GM08714 (cell line): ENCODE data around the gene CRPPA.
A peak's percentile ranks its signal among the peaks of the same experiment; 100 is the strongest.
"Not testable (repeated sequence)": the region's sequence is repeated elsewhere in the genome, so short reads cannot be mapped to it uniquely, and the experiment has no call there.

ENCODE experiments used
- H3K4me3 ChIP-seq: fragments of 200-500 bp; sonication (Bioruptor generic); 2 replicates; pipeline ENCODE4 v1.5.1; 2014; ENCODE audit warnings: mild to moderate bottlenecking, low read length, inconsistent platforms
- ZNF274 ChIP-seq: IDR thresholded peaks from 2 replicates; pipeline ENCODE4 v1.6.1; 2012; ENCODE audit warnings: mild to moderate bottlenecking, low read depth, low read length

Gene CRPPA

GRCh38 chr7:16421333-16422102 is at the start of gene CRPPA:
TSS of gene CRPPA (minus strand) at chr7:16421538. CDS start at chr7:16421322, 216 bp downstream.
- peak within 1 kb of the TSS; percentile 23; the same call in 1 of the 2 replicates for H3K4me3 ChIP-seq

GRCh38 chr7:16465469-16466361 is 44.4 kb upstream of the CRPPA start, which contains the start of gene SOSTDC1:
TSS of gene SOSTDC1 (minus strand) at chr7:16465738. CDS start at chr7:16465668, 70 bp downstream.
- no peak within 1 kb of the TSS; the same call in 1 of the 2 replicates for H3K4me3 ChIP-seq
- TF ChIP-seq ZNF274, result no peak

More at GRCh38 chr7:16421333-16422102, at the start of gene CRPPA:
- TF ChIP-seq ZNF274, result no peak

- H3K4me3 ChIP-seq, result no peak overlapping the region
- TF ChIP-seq ZNF274, result no peak
These were observed 42.8 kb upstream of the CRPPA start for GRCh38 chr7:16463949-16464715.

GRCh38 chr7:16463520-16463919 is 42.2 kb upstream of the CRPPA start:
- no peak overlapping the region for H3K4me3 ChIP-seq

DNA sequence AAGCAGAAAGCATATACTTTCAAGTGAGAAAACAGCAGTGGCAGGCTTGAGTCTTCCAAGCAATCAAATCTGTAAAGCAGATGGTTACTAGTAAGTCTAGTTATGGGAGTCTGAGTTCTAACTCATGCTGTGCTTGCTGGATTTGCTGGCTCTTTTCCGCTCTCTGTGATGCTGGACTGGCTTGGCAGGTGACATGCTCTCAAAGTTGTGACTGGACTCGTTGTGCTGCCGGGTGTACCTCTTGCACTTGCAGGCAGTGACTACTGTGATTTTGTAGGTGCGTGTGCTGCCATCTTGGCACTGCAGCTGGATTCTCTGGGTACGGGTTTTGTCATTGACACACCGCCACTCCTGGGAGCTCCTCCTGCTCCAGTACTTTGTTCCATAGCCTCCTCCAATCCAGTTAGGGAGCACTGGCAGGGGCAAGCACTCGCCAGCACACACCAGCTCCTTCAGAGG is 41.1 kb upstream of the CRPPA start:
- H3K4me3 ChIP-seq, result no peak overlapping the region
- TF ChIP-seq ZNF274, result no peak

More at GRCh38 chr7:16463520-16463919, 42.2 kb upstream of the CRPPA start:
- TF ChIP-seq ZNF274, result no peak

DNA sequence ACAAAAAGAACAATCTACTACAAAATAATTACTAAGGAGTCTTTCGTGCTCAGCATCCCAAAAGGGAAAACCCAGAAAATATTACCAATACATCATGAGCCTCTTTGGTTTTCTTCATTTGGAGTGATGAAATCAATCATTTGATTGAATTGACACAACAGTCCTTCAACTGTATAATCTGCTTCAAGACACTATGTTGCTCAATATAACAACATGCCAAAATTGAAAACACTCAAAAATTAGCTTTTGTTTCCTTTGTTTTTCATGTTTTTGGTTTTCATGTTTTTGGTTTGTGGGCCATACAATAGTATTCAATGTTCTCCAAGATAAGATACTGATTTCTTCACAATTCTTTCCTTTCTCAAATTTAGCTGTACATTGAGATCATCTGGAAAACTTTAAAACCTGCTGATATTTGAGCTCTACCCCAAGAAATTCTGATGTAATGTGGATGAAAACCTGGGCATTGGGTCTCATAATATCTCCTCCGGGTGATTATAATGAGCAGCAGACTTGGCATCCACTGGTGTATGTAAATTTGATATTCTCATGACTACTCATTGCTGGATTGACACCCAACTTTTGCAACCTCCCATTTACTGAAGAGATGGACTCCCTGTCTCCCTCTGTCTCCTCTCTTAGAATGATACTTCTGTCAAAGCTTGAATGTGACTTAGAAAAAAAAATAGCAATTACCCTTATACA is 39.6 kb upstream of the CRPPA start:
- TF ChIP-seq ZNF274, result no peak
- H3K4me3 ChIP-seq, result no peak overlapping the region

GRCh38 chr7:16456303-16456702 is 35.0 kb upstream of the CRPPA start:
- not testable (repeated sequence) for H3K4me3 ChIP-seq

- H3K4me3 ChIP-seq, result no peak overlapping the region
- no peak for TF ChIP-seq ZNF274
These were observed 34.3 kb upstream of the CRPPA start for GRCh38 chr7:16455591-16455990.

- H3K4me3 ChIP-seq, result no peak overlapping the region
- no peak for TF ChIP-seq ZNF274
These were observed 29.0 kb upstream of the CRPPA start for GRCh38 chr7:16450366-16450765.

- no peak for TF ChIP-seq ZNF274
- H3K4me3 ChIP-seq, result no peak overlapping the region
These were observed 26.5 kb upstream of the CRPPA start for GRCh38 chr7:16447876-16448275.

DNA sequence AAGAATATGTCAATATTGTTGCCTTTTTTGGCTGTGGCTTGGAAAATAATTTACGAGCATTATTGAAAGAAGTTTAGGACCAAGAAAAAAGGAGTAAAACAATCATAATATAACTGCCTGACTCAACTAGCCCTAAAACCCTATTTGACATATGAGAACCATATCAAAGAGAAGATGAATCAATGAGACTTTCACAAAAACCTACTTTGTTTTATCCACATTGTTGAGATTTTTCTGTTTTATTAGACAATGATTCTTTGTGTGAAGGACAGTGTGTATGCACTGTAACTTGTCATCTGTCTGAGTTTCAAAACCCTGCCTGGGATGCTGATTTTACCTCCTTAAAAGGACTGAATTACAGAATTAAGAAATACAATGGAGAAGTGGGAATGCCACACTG is 25.2 kb upstream of the CRPPA start:
- no peak overlapping the region for H3K4me3 ChIP-seq
- TF ChIP-seq ZNF274, result no peak

DNA sequence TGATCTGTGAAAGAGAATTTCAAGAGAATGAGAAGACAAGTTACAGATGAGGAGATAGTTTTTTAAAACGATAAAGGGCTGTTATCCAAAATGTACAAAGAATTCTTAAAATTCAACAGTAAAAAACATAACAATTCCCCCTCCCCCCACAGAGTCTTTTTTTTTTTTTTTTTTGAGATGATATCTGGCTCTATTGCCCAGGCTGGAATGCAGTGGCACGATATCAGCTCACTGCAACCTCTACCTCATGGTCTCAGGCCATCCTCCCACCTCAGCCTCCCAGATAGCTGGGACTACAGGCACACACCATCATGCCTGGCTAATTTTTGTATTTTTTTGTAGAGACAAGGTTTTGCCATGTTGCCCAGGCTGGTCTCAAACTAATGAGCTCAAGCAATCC is 22.5 kb upstream of the CRPPA start:
- H3K4me3 ChIP-seq, result not testable (repeated sequence)

GRCh38 chr7:16438988-16439387 is 17.6 kb upstream of the CRPPA start:
- TF ChIP-seq ZNF274, result no peak

DNA sequence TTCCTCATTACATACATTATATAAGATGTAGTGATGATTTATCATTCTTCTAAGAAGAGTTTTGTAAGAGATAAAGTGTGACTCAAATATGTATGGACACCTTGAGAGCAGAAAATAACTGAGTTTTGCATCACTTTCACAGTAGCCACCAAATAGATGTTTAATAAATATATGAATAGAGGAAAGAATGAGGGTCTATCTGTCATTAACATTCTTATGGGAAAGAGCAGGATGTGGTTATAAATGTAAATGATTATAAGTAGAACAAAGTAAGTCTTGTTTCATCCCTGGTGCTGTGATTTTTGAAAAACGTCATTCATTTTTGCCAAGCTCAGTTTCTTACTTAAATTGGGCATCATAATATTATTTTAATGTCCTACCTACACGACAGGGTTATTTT is 15.0 kb upstream of the CRPPA start:
- H3K4me3 ChIP-seq, result no peak overlapping the region
- no peak for TF ChIP-seq ZNF274

More at GRCh38 chr7:16438988-16439387, 17.6 kb upstream of the CRPPA start:
- H3K4me3 ChIP-seq, result no peak overlapping the region
